ENCODE results near the gene PDLIM4. TPM values are rescaled to one million over a fixed set of nuclear protein-coding genes. Genes with fewer than 3 reads are reported as not detected.

Gene PDLIM4
- polyA plus RNA-seq, 3 donors: 2.2 to 39.4 (median 17.5) TPM

DNA sequence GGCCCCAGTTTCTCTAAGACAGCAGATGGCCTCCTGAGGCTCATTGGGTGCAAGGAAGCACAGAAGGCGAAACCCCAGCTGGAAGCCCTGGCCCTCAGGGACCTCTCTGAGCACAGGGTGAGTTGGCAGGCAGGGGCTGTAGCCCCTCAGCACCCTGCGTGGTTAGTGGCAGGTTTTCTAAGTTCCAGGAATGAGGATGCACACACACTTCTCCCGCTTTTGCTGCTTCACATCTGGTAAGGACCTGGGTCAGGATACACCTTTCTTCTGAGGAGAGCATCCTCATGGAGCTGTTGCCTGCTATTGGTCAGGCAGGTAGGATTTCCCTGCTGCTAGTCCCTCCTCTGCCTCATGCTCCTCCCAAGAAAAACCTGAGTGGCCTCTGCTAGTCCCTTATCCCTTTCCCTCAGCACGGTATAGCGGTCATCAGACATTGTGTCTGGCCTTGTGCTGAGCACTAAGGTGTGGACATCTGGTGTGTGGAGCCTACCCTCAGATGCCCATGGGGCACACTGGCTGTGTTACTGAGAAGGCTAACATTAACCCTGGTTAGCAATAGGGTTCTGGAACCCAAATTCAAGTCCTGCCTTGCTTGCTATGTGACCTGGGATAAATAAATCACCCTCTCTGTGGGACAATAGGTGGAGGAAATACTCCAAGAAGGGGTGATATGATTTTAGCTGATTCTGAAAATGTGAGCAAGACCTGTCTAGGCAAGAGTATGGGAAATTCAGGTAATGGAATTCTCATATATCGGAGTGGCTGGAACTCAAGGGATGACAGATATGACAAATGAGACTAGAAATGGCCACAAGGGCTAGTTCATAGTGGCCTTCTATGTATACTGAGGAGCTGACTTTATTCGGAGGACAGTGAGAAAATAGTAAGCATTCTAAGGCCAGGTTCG, 38.3 kb downstream of the PDLIM4 start:
- 74 to 86% (median 75%) methylated on average over 8 of the region's 8 CpGs for WGBS, 3 donors
- peak overlapping the region; percentile 44 for H3K27ac ChIP-seq (ENCODE audit: low read depth, low read length)

DNA sequence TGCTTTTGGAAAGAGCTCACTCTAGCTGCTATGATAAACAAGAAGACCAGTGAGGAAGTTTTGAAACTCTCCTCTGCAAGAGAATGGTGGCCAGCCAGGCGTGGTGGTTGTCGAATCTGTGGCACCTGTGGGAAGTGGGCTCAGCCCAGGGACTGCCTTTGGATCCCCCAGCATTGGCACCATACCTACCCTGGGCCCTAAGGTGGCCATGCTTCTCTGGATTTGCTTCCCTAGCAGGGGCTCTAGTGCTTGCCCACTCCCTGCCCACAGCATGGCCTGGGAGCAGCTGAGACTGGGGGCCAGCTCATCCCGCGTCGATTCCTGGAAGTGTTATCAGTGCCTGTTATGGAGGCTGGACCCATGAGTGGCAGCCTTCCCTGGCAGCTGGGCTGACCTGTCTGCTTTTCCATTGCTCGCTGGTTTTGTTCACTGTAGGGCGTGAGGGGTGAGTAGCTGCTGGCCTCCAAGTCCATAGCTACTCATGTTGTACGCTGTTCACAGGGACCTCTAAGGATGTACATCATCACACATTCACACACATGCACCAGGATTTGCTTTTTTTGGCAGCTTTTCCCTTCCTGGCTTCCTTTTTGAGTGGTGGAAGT, 39.0 kb downstream of the PDLIM4 start:
- WGBS, 3 donors: 72 to 81% (median 75%) methylated on average over 8 of the region's 8 CpGs
- H3K27ac ChIP-seq (ENCODE audit: low read depth, low read length): peak overlapping the region; percentile 9

DNA sequence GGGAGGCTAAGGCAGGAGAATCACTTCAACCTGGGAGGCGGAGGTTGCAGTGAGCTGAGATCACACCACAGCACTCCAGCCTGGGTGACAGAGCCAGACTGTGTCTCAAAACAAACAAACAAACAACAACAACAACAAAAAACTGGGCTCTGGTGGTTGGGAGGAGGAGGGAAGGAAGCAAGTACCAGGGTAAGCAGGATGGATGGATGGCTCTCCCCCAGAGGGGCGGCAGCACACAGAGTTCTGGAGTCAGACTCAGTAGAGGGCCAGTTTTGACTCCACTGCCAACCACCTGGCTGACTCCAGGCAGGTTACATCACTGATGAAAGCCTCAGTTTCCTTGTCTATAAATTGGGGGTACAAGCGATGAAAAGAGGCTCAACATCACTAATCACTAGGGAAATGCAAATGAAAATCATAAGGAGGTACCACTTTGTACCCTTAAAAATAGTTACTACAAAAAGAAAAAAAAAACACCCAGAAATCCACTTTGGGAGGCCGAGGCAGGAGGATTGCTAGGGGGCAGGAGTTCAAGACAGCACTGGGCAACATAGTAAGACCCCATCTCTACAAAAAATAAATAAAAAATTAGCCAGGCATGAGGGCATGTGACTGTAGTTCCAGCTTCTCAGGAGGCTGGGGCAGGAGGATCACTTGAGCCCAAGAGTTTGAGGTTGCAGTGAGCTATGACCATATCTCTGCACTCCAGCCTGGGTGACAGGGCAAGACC, 39.9 kb downstream of the PDLIM4 start:
- WGBS, 3 donors: 93 to 96% (median 95%) methylated on average over 4 of the region's 4 CpGs
- no peak overlapping the region for H3K27ac ChIP-seq (ENCODE audit: low read depth, low read length)

DNA sequence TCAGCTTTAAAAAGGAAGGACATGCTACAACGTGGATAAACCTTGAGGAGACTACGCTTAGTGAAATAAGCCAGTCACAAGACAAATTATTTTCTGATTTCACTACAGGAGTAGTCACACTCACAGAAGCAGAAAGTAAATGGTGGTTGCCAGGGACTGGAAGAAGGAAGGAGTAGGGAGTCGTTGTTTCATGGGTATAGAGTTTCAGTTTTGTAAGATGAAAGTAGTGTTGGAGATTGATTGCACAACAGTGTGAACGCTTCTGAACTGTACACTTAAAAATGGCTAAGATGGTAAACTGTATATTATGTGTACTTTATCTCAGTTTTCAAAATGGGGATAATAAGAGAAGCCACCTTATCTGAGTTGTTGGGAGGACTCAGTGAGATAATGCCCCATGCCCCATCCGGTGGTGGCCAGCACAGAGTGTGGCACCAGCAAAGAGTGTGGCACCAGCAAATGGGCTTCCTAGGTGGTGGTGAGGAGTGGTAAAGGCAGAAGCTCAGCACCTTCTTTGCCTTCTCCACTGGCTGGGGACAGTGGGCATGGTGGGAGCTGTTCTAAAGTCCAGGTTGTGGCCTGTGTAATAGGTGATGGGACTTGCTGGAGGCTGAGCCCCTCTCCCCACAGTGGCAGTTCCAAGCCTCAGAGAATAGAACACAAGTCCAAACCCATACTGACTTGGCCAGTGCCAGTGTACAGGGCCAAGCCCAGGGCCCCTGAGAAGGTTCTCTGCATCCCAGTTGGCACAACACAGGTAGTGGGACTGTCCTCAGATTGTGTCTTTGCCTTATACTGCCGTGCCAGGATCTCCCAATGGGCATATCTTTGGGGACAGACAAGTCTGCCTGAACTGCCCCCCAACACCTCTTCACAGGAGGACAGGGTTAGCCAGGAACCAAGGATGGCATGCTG, 41.1 kb downstream of the PDLIM4 start:
- 51 to 73% (median 55%) methylated on average over 6 of the region's 6 CpGs for WGBS, 3 donors
- H3K27ac ChIP-seq (ENCODE audit: low read depth, low read length): no peak overlapping the region

DNA sequence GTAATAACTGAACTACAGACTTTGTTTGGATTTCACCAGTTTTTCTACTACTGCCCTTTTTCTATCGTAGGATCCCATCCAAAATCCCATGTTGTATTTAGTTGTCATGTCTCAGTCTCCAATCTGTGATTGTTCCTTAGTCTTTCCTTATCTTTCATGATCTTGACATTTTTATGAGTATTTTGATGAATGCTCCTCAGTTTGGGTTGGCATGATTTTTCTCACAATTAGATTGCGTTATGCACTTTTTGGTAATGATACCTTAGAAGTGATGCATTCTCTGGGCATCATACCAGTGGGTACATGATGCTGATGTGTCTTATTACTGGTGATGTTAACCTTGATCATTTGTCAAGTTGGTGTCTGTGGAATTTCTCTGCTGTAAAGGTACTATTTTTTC, 42.4 kb downstream of the PDLIM4 start:
- no peak overlapping the region for H3K27ac ChIP-seq (ENCODE audit: low read depth, low read length)
- WGBS, 3 donors: 70 to 80% (median 71%) methylated on average over 2 of the region's 2 CpGs

DNA sequence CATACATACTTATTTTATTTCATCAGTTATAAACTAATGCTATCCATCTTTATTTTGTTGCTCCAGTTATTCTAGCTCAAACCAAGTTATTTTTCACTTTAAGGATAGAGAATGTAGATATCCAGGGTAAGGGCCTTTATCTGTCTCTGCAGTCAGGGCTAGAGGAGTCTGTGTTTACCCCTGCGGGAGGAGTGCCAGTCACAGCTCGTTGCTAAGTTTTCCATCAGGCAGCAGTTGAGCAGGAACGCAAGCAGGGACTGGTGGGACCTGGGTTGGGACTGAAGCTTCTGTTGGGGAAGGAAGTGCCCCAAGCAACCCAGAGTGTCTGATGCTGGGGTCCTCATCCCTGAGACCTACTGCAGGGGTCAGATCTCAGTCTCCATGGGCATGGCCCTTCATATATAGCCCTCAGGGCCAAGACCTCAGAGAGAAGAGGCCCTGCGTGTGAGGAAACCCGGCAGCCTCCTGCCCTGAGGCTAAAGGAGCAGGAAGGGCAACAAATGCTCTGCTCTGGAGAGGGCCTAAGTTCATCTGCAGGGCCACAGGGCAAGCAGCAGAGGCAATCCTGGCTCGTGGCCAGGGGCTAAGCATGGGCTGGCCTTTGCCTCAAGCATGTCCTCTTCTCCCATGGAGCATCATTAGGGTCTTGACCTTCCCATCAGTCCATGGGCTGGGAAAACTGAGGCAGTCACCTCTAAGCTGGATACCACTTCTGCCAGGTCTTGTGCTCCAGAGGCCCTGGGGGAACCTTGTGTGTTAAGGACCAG, 43.3 kb downstream of the PDLIM4 start:
- no peak overlapping the region for H3K27ac ChIP-seq (ENCODE audit: low read depth, low read length)
- WGBS, 3 donors: 52 to 71% (median 68%) methylated on average over 6 of the region's 6 CpGs

DNA sequence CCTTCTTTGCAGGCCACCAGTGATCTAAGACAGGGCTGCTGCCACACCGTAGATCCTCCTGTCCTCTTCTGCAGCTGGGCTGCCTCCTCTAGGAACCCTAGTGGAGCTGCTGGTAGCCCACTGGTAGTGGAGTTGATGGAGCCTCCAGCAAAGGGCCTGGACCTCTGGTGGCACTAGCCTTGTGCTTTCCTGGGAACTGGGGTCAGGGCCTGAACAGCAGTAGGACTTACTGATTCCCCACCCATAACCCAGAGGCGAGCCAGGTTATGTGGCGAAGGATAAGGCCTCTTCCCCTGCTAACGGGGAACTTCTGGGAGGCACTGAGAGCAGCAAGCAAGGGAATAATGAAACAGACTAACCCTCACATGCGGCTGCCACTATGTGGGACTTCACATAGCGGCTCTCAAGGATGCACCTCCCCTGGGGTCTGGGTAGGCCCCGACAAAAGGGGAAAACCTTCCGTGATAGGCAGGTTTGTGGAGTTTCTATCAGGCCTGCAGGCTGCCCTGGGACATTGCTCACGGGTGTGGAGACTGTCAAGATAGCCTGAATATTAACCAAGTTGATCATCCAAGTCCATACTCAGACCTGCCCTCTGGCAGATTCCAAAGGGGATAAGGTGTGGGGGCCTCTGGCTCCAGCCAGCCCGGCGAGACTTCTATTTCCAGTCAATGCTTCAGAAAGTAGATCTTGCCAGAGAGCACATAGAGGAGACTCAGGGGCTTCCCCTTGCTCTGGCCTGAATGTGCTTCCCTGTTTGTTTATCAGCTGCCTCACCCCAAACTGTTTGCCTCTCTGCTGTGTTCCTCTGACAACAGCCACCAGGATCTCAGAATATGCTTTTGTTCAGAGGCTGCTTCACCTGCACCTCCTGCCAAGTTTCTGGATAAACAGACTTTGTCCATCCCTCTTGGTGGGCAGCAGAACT, 44.1 kb downstream of the PDLIM4 start:
- H3K27ac ChIP-seq (ENCODE audit: low read depth, low read length): no peak overlapping the region
- 73 to 81% (median 76%) methylated on average over 11 of the region's 11 CpGs for WGBS, 3 donors

DNA sequence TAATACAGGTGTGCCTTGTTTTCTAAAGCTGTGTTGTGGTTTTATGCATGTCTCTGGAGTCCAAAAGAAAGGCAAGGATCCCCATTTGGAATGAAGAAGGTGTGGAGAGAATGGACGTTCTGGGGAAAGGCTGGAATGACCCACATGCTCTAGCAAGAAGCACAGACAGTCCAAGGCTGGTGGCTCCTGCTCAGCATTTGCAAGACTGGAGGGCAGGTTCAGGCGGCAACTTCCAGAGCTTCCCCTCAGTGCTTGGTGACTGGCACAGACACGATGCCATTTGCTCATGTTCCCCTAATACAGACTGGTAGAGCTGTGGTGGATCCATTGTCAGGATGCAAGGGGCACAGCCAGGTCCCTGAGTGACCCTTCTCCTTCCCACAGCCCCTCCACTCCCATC, 44.9 kb downstream of the PDLIM4 start:
- whole genome bisulfite sequencing, 3 donors: 80 to 89% (median 85%) methylated on average over 3 of the region's 3 CpGs
- H3K27ac ChIP-seq (ENCODE audit: low read depth, low read length): no peak overlapping the region

DNA sequence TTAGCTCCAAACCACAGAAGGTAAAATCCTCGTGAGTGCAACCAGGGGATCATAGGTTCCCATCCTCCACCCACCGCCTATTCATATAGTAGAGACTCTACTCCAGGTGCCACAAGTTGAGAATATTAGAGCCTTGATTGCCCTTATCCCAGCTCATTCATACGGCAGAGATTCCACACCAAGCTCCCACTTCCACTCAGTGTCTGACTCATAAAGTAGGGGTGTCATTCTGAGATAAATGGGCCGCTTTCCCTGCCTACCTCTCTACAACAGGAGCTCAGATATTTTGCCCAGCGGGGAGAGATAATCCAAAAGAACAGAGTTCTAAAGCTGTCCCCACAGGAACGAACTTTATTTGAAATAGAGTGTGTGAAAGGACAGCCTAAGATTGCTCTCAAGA, 46.1 kb downstream of the PDLIM4 start:
- H3K27ac ChIP-seq (ENCODE audit: low read depth, low read length): no peak overlapping the region
- 92 to 94% (median 93%) methylated on average over 6 of the region's 6 CpGs for WGBS, 3 donors

DNA sequence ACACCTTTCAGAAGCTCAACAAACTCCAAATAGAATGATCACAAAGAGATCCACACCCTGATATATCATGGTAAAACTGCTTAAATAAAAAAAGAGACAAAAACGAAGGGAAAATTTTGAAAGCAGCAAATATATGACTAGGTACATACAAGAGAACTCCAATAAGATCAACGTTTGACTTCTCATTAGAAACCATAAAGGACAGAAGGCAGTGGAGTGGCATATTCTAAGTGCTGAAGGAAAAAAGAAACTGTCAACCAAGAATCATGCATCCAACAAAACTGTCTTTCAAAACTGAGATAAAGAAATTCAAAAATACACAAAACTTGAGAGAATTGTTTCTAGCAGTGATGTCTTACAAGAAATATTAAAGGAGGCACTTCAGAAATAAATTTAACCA, 47.9 kb downstream of the PDLIM4 start:
- WGBS, 3 donors: 87 to 93% (median 91%) methylated on average over 2 of the region's 2 CpGs

DNA sequence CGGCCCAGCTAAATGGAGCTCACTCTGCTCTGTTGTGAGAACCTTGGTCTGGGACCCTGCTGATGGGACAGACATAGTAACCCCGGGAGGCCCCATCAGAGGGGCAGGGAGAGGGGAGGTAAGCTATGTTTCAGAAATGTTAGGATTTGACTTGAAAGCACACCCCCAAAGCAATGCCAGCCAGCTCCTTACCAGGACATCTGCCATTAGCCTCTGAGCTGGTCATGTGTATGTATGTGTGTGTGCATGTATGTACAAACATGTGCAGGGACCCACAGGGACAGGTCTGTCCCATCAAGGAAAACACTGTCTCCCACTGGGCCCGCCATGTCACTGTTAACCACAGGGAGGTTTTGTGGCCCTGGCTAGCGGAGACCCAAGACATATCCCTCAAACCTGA, 51.2 kb downstream of the PDLIM4 start:
- no peak overlapping the region for H3K27ac ChIP-seq (ENCODE audit: low read depth, low read length)
- WGBS, 3 donors: 80 to 95% (median 91%) methylated on average over 4 of the region's 4 CpGs

More for the DNA sequence above, 47.9 kb downstream of the PDLIM4 start:
- H3K27ac ChIP-seq (ENCODE audit: low read depth, low read length): no peak overlapping the region

DNA sequence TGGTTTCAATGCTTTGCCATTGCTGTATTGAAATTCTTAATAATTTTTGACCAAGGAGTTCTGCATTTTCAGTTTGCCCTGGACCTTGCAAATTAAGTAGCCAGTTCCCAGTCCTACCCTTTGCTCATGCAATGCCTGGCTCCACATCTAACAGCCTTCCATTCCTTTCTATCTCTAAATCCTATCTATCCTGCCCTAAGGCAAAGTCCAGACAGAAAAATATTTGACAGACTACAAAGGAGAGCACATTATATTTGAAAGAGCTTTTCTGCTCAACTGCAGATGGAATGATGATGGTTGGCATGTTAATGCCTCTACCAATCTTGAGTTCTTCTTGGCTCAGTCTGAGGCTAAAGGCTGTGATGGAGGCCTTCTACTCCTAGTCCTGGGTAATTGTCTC, 52.2 kb downstream of the PDLIM4 start:
- no peak overlapping the region for H3K27ac ChIP-seq (ENCODE audit: low read depth, low read length)

DNA sequence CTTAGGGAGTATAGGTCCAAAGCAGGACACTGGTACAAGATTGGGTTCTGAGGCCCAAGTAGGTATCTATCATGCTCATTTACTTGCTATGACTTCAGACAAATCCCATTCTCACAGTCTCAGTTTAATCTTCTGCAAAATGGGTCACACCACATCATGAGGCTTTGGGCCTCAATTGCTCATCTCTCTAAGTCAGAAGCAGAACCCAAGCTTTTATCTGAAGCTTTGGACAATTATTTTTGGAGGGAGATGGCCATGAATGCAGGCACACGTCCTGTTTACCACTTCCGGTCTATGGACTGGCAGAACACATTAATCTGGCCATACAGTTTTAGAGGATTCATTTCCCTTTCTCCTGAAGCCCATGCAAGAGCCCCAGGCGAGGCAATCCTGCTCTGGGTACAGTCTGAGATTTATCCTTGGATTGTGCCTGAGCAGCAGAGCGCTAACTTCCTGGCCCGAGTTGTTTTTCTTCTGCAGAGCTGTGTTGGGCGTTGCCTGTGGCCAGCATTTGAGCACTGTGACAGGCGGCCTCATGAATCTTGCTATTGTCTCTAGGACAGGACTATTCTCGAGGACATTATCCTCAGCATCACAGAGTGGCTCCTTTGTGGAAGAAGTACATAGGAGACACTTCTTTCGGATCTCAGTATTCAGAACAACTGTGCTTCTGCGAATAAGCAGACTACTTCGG, 52.8 kb downstream of the PDLIM4 start:
- 53 to 71% (median 69%) methylated on average over 11 of the region's 11 CpGs for WGBS, 3 donors
- H3K27ac ChIP-seq (ENCODE audit: low read depth, low read length): no peak overlapping the region

DNA sequence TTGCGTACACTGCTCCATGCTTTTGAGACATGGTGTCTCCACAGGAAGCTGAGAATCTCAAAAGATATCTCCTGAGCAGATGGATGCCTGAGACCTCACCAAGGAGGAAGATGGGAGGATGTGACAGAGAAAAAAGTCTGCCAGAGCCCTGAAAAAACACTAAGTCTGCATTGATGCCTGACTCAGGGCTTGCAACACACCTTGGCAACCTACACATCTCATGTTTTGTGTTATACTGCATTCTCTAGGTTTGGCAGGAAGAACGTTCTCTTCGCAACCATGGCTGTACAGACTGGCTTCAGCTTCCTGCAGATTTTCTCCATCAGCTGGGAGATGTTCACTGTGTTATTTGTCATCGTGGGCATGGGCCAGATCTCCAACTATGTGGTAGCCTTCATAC, 55.9 kb downstream of the PDLIM4 start:
- H3K27ac ChIP-seq (ENCODE audit: low read depth, low read length): no peak overlapping the region
- 68 to 85% (median 84%) methylated on average over 4 of the region's 4 CpGs for WGBS, 3 donors

DNA sequence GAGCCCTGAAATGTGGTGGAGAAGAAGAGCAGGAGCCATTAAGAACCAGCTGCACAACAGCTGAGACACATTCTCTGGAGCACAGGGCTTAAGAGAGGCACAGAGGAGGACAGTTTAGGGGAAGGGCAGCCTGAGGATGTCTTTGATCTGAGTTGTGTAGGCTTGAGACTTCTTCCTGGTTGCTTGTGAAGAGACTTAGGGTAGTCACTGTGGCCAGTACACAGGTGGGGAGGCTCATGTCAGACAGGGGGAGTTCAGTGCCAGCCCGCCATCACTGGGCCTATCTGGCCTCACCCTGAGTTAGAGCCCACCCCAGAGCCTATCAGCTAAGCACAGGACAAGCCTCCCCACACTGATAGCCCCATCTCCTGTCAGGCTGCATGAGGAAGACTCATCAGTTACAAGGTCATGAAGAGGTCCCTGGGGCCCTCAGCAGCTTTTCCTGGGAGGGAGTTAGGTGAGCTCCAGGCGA, 56.5 kb downstream of the PDLIM4 start:
- no peak overlapping the region for H3K27ac ChIP-seq (ENCODE audit: low read depth, low read length)
- WGBS, 3 donors: 91 to 100% (median 93%) methylated on average over 2 of the region's 2 CpGs

DNA sequence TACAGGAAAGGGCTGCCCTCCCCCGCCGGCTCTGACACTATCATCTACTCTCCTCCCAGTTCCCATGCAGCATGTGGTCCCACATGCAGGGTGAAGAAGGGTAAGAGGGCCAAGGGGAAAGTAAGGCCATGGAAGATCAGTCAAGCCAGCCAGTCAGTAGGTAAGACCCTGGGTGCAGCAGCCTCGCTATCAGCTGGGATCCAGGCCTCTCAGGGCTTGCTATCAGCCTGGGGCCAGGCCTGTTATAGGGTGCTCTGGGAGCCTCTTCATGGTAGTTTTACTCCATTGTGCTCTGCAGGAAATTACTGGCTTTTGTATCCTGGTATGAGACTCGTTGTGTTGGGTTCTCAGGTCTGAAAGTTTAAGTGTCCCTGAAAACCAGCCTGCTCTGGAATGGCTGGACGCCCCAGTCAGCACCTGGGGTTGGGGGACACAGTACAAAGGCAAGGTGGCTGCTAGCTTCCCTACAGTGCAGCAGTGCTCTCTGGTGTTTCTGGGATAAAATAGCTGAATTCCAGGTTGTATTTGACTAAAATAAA, 58.1 kb downstream of the PDLIM4 start:
- 81 to 87% (median 86%) methylated on average over 5 of the region's 5 CpGs for WGBS, 3 donors

More for the DNA sequence above, 58.1 kb downstream of the PDLIM4 start:
- no peak overlapping the region for H3K27ac ChIP-seq (ENCODE audit: low read depth, low read length)
